ENCODE results near the gene NPTX1.

DNA sequence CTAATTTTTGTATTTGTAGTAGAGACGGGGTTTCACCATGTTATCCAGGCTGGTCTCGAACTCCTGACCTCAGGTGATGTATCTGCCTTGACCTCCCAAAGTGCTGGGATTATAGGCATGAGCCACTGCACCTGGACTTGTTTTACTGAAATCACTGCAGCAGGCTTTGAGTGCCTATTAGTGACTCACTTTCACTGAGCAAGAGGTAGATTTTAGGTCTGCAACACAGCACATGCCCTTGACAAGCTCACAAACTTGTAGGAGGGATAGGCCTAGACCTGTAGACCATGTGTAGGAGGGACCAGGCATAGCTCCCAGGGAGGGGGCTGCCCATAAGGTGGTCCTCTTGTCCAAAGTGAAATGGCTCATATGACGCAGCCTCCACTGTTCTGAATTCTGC is 41.2 kb upstream of the NPTX1 start:
- TF ChIP-seq ZBTB39 (CRISPR knock-in tag; IDR thresholded peaks at IDR 0.05) (no peak), PTBP1 (IDR thresholded peaks at IDR 0.05; ENCODE audit: low read depth, low read length, poor library complexity, severe bottlenecking) (no peak), POLR2AphosphoS5 (IDR thresholded peaks at IDR 0.05; ENCODE audit: low read depth, low read length) (no peak), SRF (IDR thresholded peaks at IDR 0.05; ENCODE audit: low read depth, low read length) (no peak), MAZ (IDR thresholded peaks at IDR 0.05; ENCODE audit: borderline replicate concordance, low read depth, low read length) (no peak), MAZ (CRISPR knock-in tag; IDR thresholded peaks at IDR 0.05; ENCODE audit: low read depth) (no peak), EZH2 (conservative IDR thresholded peaks at IDR 0.05; ENCODE audit: low read depth, low read length) (no peak)
